ENCODE results near the gene DLG4.

GRCh38 chr17:7175330-7175733 is 44.3 kb downstream of the DLG4 start:
- TF ChIP-seq MAX (IDR thresholded peaks at IDR 0.05) (no peak), EGR1 (IDR thresholded peaks at IDR 0.05) (no peak), RAD21 (IDR thresholded peaks at IDR 0.05; ENCODE audit: low read depth) (no peak), EP300 (IDR thresholded peaks at IDR 0.05; ENCODE audit: borderline replicate concordance) (no peak), TAF1 (IDR thresholded peaks at IDR 0.05; ENCODE audit: low read depth) (no peak), CEBPB (IDR thresholded peaks at IDR 0.05) (no peak), YY1 (IDR thresholded peaks at IDR 0.05; ENCODE audit: low read depth) (no peak), TCF12 (IDR thresholded peaks at IDR 0.05; ENCODE audit: low read depth) (no peak), REST (IDR thresholded peaks at IDR 0.05; ENCODE audit: low read depth) (no peak), FOXM1 (IDR thresholded peaks at IDR 0.05; ENCODE audit: borderline replicate concordance, low read depth) (no peak), TEAD4 (IDR thresholded peaks at IDR 0.05) (no peak), ZBTB7A (IDR thresholded peaks at IDR 0.05; ENCODE audit: low read depth) (no peak), CREB1 (IDR thresholded peaks at IDR 0.05; ENCODE audit: low read depth) (no peak)
- TF ChIP-seq, protein P1, sequence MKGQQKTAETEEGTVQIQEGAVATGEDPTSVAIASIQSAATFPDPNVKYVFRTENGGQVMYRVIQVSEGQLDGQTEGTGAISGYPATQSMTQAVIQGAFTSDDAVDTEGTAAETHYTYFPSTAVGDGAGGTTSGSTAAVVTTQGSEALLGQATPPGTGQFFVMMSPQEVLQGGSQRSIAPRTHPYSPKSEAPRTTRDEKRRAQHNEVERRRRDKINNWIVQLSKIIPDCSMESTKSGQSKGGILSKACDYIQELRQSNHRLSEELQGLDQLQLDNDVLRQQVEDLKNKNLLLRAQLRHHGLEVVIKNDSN (IDR thresholded peaks at IDR 0.05), result no peak

Measured in Ishikawa (cell line).